Ecto neural progenitor cell (in vitro differentiated cells): Measurements from ENCODE around the gene RALBP1.

ENCODE experiments used
- DNase-seq: peaks from one replicate; pipeline ENCODE4 v3.0.0-alpha.2; 2018; ENCODE audit warnings: low spot score

RALBP1 gene

DNA sequence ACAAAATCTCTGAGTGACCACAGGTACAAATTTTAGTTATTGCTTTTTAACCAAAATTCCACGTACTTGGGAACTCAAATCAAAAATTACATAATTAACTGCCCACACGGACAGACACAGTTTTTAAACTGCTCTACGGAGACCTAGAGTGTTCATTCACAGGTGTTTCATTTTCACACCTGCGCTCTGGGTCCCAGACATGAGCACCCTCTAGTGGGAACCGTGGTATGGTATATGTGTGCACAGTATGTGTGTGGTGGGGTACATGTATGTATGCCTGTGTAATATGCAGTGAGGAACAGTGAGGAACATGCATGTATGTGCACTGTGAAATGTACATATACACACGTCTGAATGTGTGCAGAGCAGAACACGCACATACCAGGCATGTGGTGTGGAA is 74.1 kb downstream of the RALBP1 start:
- DNase-seq: no peak

DNA sequence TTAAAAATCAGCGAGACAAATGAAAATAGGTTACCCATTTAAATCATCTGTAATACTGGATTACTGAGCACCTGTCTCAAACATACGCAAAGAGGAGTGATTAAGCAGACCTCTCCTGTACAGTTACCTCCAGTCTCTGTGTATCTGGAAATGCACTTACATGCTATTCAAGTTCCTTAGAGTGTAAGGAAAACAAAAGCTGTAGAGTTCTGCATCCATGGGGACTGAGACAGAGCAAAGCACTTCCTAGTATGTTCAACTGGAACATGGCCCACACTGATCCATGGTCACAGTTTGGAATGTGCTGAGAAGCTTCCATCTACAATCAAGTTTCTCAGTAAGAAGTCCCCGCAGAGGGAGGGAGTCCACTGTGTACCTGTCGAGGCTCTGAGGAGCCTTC is 75.1 kb downstream of the RALBP1 start:
- no peak for DNase-seq

DNA sequence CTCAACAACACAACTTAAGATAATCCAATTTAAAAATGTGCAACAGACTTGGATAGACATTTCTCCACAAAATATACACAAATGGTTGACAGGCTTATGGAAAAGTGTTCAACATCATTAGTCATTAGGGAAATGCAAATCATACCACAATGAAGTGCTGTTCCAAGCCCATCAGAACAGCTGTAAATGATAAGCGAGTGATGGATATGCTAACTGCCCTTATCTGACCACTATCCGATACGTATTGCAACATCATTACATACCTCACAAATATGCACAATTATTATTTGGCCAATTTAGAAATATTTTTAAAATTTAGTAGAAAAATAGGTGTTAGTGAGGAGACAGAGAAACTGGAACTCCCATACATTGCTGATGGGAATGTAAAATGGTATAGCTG is 76.9 kb downstream of the RALBP1 start:
- DNase-seq: no peak

DNA sequence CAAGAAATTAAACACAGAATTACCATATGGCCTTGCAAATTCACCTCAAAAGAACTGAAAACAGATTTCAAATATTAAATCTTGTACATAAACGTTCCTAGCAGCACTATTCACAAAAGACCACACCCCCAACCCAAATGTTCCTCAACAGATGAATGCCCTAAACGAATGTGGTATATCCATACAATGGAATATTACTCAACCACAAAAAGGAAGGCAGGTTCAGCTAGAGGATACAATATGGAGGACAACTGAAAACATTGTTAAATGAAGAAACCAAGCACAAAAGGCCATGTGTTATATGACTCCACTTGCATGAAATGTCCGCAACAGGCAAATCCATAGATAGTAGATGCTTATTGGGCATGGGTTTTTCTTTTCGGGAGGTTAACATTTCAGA is 77.3 kb downstream of the RALBP1 start:
- no peak for DNase-seq

DNA sequence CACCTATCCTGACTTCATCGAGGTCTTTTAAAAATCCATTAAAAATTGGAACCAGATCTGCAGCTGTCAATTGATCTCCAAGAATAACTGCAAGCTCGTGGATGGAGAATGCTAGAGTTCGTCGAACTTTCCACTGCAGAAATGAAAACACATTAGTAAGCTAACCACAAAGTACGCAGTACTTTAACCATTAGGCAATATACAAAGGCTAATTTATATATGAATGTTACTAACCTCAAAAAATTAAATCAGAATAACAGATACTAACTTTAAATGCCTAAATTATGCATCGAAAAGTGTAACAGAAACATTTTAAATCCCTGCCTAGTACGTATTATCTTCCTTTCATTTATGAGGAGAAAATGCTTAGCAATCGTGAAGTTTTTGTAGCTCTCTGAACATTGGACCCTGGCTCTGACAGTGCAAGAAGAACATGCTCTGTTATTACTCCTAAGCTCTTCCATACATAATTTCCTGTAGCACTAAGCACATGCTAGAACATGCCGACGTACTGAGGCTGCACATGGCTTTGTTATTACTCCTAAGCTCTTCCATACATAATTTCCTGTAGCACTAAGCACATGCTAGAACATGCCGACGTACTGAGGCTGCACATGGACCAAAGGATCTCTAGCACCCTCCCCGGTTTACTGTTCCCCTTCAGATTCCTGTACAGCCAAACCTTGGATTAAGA is 82.1 kb downstream of the RALBP1 start:
- DNase-seq: no peak

DNA sequence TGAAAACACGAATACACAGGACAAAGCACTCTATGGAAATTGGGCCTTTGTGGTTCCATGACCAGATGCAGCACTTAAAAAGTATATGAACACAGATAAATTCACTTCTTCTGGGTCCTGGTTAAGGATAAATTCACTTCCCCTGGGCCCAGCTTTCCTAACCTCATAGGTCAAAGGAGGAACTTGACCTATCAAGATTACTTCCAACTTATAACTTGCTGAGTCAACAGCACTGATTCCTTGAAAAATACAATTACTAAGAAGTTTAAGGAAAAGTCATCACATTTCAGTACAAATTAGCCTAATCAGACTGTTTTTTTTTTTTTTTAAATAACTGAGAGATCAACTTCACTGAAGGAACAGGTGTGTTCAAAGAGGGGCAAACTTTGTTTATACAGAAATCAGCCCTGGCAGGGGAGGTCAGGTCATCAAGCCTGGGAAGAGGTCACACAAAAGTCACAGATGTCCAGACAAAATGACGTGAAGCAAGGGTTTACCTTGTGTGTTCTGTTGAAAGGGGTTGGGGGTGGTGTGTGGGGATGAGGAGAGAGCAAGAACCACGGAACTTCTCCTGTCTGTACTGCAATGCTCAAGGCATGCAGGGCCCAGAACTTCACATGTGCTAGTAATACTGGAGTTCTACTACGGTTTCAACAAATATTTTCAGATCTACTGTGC is 83.2 kb downstream of the RALBP1 start:
- no peak for DNase-seq

DNA sequence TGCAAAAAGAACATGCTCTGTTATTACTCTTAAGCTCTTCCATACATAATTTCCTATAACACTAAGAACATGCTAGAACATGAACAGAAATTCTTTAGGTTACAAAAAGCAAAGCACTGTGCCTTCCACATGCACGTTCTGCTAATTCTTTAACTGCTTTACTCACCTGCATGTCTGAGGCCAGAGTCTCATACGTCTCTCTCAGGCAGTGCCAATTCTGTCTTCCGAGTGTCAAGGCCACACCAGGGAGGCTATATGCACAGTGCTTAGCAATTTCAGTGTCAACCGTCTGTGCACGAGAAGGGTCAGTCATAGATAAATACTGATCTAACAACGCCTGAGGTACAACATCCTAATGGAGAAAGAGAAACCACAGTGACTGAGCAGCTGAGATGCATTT is 83.9 kb downstream of the RALBP1 start:
- no peak for DNase-seq

DNA sequence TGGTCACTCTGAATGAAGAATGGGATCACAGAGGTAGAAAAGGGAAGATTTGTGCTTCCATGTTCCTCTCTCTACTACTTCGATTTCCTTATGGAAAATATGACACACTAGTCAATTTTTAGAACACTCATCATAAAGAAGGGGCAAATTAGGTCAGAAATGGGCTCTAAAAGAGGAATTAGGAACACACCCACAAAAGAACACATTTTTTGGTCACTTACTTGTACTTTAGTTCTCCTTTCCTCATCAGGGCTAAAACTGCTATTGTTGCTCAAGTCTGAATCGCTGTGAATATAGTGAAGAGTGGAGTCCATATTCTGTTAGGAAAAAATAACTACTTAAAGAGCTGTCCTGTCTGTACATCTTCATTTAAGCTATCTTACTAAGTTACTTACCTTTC is 86.4 kb downstream of the RALBP1 start:
- DNase-seq: no peak

DNA sequence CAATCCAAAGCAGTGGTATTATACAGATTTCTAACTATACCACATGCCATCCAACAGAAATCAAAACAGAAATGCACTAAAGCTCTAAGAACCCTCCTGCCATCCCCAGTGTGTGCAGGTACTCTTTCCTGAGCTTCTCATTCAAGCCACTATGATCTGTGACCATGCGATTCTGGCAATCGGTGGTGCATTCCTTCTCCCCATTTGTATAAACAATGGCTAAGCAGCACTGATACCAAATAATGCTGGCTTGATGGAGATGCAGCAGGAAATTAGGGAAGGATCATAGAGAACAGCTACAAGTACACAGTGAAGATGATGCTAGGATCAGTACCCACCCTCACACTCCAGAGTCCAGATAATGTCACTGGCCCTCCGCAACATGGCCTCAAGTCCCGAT is 87.3 kb downstream of the RALBP1 start:
- no peak for DNase-seq

DNA sequence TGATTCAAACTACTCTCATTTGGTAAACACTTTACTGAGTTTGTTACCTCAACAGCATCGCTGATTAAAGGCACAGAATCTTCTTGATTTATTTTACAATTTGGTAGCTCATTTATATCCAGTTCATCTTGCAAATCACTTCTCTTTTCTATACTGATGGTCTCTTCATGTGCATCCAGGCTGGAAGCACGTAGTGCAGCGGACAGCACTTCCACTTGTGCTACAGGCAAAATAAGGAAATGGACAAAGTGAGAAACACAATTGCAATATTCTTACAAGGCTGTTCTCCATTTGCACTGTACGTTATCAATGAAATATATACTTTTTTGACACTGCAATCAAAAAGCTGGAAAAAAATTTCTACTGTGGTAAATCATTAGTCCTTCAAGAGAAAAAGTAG is 88.0 kb downstream of the RALBP1 start:
- DNase-seq: no peak

DNA sequence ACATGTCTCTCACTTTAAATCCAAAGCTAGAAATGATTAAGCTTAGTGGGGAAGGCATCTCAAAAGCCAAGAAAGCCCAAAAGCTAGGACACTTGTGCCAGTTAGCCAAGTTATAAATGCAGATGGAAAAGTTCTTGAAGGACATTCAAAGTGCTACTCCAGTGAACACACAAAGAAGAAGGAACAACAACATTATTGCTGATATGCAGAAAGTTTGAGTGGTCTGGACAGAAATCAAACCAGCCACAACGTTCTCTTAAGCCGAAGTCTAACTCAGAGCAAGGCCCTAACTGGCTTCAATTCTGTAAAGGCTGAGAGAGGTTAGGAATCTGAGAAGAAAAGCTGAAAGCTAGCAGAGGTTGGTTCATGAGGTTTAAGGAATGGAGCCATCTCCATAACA is 90.1 kb downstream of the RALBP1 start:
- DNase-seq: no peak

DNA sequence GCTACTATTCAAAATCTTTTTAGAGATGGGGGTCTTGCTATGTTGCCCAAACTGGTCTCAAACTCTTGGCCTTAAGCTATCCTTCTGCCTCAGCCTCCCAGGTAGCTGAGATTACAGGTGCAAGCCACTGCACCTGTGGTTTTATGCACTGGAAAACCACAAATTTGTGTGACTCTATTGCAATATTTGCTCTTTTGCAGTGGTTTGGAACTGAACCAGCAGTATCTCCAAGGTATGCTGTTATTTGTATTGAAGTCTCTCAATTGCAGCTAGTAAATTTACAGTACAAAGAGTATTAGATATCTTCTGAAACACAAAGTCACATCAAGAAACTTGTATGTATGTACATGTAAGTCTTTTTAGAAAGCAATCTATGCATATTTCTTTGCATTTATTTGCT is 92.9 kb downstream of the RALBP1 start:
- no peak for DNase-seq

DNA sequence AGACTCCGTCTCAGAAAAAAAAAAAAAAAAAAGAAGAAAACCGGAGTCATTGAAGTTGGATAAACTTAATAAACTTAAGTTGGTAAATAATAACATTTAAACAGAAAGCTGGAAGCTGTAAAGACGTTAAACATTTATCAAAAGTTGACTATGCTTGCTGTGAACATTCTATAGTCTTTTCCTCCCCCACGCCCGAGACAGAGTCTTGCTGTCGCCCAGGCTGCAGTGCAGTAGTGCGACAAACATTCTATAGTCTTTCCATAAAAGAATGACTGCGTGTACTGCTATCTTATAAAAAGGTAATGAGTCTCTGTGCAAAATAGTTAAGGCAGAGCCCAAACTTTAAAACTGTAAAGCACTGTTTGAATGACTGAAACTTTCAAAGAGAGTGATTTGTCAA is 93.9 kb downstream of the RALBP1 start:
- no peak for DNase-seq

DNA sequence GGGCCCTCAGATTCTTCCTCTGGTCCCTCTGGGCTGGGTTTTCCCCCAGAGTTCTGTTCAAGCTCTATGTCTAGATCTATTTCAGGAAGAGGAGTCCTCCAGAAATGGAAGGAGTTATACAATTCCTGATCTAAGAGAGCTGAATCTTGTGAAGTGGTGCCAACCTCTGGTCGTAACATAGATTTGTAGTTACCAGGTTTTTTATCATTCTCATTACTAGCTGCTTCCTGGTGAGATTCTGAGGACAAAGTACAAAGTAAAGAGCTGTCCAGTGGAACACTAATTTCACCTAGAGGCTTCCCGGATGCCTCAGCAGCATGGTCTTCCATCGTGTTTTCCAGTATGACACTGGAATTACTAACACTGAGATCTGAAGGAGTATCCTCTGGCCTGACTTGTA is 94.9 kb downstream of the RALBP1 start:
- no peak for DNase-seq

DNA sequence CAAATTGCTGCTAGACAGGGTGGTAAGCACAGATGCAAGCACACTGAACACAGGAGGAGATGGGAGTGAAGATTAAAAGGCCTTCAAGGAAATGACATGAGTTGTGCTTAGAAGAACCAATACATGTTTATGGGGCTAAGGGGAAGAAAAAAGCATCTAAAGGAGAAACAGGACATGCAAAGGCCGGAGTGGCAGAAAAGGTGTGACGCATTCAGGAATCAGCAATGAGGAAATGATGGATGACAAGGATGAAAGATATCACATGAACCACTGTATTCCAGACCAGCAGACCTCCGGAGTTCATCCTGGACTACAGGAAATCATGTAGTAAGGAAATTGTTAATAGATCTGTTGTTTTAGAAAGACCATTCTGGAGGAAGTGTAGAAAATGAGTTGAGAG is 96.2 kb downstream of the RALBP1 start:
- no peak for DNase-seq

DNA sequence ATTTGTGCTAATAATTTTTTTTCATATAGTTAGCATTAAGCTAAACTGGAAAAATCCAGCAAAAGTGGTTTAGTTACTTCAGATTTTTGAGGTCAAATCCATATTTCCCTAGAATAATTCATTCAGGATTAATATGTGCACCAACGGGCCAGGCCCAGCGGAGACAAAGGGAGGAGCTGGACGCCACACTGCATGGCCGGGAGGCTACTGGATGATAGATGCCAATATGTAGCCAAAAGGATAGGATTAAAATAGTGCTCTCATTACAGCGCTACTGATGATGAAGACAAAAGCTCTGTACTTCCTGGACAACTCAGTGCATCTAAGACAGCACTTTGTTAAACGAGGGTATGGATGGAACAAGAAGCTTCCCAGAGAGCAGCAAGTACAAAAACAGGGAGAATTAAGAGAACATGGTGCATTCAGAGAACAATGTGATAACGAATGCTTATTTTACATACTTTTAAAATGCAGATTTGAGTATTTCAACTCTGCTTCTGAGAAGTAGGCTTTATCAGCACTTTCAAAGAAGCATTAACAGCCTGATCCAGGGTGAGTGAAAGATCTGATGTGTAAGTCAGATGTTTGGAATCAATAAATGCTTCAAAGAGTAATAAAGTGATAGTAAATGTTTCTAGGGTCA is 99.3 kb downstream of the RALBP1 start:
- no peak for DNase-seq

DNA sequence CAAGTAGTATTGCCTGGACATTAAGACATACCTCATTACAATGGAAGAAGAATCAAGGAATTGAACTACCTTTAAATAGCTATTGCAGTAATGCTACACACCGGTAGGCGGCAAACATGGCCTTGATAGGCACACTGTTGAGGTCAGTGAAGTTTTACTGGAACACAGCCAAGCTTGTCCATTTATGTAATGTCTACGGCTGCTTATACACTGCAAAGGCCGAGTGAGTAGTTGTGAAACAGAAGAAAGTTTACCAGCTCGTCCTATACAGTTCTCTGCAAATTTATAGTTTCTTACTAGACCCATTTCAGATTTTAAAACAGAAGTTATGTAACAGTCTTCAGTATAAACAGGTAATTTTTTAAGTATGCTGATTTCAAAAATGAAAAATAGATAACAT is 100.2 kb downstream of the RALBP1 start:
- peak; percentile 56 for DNase-seq

DNA sequence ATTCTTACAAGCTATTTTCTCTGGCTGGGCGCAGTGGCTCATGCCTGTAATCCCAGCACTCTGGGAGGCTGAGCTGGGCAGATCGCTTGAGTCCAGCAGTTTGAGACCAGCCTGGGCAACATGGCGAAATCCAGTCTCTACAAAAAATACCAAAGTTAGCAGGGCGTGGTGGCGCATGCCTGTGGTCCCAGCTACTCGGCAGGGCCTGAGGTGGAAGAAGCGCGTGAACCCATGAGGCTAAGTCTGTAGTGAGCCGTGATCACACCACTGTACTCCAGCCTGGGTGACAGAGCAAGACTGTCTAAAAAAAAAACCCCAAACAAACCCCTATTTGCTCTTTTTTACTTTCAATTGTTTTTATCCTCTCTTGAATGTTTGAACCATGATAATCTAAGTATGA is 102.0 kb downstream of the RALBP1 start:
- DNase-seq: no peak

DNA sequence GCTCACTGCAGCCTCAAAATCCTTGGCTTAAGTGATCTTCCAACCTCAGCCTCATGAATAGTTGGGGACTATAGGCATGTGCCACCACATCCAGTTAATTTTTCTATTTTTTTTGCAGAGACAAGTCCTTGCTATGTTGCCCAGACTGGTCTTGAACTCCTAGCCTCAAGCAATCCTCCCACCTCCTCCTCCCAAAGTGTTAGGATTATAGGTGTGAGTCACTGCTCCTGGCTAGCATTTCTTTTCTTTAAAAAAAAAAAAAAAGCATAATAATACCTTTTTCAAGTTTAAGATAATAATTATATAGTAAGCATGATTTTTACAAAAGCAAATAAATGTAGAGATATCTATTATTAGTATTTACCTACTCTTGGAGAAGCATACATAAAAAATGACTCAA is 103.0 kb downstream of the RALBP1 start:
- no peak for DNase-seq

DNA sequence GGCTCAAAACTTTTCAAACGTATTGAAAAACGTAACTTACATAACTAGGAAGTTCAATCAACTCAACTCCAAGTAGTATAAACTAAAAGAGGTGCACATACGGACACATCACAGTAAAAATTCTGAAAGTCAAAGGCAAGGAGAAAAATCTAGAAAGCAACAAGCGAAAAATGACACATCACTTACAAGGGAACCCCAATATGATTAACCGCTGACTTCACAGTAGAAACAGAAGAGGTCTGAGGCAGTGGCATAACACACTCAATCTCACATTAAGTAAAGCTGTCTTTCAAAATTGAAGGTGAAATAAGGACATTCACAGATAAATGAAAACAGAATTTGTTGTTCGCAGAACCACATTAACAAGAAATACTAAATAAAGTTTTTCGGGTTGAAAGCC is 106.4 kb downstream of the RALBP1 start:
- DNase-seq: no peak

DNA sequence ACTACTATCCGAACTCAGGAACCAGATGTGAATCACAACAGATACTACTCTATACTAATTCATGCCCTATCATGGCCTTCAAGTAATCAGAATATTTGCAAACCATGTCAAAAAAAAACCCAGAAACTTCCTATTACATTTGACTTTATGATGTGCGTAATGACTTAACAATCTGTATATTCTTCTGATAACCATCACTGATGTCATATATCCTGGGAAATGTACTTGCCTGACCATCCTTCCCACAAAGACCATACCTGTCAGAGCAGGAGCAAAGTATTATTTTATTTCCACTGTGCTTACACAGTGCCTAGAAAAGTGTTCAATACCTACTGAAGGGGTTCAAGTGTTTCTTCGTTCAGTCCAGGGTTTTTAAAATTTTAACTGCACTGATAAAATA is 111.5 kb downstream of the RALBP1 start:
- no peak for DNase-seq
